ENCODE measurements around the gene PNPLA1. TPM values are rescaled to one million over a fixed set of nuclear protein-coding genes. Genes with fewer than 3 reads are reported as not detected.

The PNPLA1 gene
- total RNA-seq, 1 experiment from 2014 or later: 0.10 TPM

DNA sequence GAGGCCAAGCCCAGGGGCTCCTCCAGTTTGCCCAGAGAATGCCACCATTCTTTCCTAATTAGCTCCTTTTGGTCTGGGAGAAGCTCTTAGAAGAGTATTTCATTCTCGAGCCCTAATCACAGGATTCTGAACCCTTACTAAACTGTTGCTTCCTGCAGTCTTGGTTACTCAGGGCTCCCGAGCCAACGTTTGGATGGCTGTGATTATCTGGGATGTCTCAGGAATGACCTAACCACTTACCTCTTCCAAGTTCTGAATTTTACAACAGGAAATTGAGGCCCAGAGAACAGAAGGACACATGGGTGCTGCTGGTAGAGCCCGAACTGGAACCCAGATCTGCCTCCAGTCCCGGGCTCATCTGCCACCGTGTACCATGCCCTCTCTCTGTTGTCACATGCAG, 22.2 kb upstream of the PNPLA1 start:
- BruUV-seq (replicated peaks): no TSS peak
- Histone ChIP-seq H2AFZ (ENCODE audit: low read depth, low read length, poor library complexity, severe bottlenecking) (no peak overlapping the region), H3K27ac (ENCODE audit: low read depth, low read length) (no peak overlapping the region)

More for the DNA sequence above, 22.2 kb upstream of the PNPLA1 start:
- no peaks in the 10 kb centered on the region for H3K79me2 ChIP-seq (ENCODE audit: insufficient read depth, low read length)
- TF ChIP-seq, protein P1, sequence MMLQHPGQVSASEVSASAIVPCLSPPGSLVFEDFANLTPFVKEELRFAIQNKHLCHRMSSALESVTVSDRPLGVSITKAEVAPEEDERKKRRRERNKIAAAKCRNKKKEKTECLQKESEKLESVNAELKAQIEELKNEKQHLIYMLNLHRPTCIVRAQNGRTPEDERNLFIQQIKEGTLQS (IDR thresholded peaks at IDR 0.05): no peak
- no peak for TF ChIP-seq EGR1 (IDR thresholded peaks at IDR 0.05; ENCODE audit: low read depth)
- no peak for TF ChIP-seq FOSL1 (IDR thresholded peaks at IDR 0.05; ENCODE audit: low read depth)
- no peak for TF ChIP-seq SRF (IDR thresholded peaks at IDR 0.05; ENCODE audit: low read depth)
- no peak for TF ChIP-seq ELF1 (IDR thresholded peaks at IDR 0.05; ENCODE audit: borderline replicate concordance, low read depth)
- TF ChIP-seq SIN3A (IDR thresholded peaks at IDR 0.05; ENCODE audit: low read depth): no peak
- TF ChIP-seq, protein P2, sequence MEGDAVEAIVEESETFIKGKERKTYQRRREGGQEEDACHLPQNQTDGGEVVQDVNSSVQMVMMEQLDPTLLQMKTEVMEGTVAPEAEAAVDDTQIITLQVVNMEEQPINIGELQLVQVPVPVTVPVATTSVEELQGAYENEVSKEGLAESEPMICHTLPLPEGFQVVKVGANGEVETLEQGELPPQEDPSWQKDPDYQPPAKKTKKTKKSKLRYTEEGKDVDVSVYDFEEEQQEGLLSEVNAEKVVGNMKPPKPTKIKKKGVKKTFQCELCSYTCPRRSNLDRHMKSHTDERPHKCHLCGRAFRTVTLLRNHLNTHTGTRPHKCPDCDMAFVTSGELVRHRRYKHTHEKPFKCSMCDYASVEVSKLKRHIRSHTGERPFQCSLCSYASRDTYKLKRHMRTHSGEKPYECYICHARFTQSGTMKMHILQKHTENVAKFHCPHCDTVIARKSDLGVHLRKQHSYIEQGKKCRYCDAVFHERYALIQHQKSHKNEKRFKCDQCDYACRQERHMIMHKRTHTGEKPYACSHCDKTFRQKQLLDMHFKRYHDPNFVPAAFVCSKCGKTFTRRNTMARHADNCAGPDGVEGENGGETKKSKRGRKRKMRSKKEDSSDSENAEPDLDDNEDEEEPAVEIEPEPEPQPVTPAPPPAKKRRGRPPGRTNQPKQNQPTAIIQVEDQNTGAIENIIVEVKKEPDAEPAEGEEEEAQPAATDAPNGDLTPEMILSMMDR (IDR thresholded peaks at IDR 0.05 in 2 of 3, conservative IDR thresholded peaks at IDR 0.05 in 1 of 3; ENCODE audit: borderline replicate concordance in 1 of 3, insufficient read depth in 1 of 3, low read depth in 2 of 3, low read length in 2 of 3): no peak
- TF ChIP-seq ZNF274 (IDR thresholded peaks at IDR 0.05; ENCODE audit: low read depth, low read length): no peak
- TF ChIP-seq RAD21 (IDR thresholded peaks at IDR 0.05; ENCODE audit: low read depth): no peak
- TF ChIP-seq, protein P3, sequence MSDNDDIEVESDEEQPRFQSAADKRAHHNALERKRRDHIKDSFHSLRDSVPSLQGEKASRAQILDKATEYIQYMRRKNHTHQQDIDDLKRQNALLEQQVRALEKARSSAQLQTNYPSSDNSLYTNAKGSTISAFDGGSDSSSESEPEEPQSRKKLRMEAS (IDR thresholded peaks at IDR 0.05): no peak
- TF ChIP-seq, protein P4, sequence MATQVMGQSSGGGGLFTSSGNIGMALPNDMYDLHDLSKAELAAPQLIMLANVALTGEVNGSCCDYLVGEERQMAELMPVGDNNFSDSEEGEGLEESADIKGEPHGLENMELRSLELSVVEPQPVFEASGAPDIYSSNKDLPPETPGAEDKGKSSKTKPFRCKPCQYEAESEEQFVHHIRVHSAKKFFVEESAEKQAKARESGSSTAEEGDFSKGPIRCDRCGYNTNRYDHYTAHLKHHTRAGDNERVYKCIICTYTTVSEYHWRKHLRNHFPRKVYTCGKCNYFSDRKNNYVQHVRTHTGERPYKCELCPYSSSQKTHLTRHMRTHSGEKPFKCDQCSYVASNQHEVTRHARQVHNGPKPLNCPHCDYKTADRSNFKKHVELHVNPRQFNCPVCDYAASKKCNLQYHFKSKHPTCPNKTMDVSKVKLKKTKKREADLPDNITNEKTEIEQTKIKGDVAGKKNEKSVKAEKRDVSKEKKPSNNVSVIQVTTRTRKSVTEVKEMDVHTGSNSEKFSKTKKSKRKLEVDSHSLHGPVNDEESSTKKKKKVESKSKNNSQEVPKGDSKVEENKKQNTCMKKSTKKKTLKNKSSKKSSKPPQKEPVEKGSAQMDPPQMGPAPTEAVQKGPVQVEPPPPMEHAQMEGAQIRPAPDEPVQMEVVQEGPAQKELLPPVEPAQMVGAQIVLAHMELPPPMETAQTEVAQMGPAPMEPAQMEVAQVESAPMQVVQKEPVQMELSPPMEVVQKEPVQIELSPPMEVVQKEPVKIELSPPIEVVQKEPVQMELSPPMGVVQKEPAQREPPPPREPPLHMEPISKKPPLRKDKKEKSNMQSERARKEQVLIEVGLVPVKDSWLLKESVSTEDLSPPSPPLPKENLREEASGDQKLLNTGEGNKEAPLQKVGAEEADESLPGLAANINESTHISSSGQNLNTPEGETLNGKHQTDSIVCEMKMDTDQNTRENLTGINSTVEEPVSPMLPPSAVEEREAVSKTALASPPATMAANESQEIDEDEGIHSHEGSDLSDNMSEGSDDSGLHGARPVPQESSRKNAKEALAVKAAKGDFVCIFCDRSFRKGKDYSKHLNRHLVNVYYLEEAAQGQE (IDR thresholded peaks at IDR 0.05; ENCODE audit: low read depth): no peak
- no peak for TF ChIP-seq YY1 (IDR thresholded peaks at IDR 0.05; ENCODE audit: extremely low read depth, insufficient replicate concordance, low read depth, low read length)
- TF ChIP-seq POLR2A (IDR thresholded peaks at IDR 0.05; ENCODE audit: borderline replicate concordance, extremely low read depth, insufficient read depth, insufficient read length): no peak
- no peak for TF ChIP-seq ZFX (IDR thresholded peaks at IDR 0.05)
- TF ChIP-seq, protein P5, sequence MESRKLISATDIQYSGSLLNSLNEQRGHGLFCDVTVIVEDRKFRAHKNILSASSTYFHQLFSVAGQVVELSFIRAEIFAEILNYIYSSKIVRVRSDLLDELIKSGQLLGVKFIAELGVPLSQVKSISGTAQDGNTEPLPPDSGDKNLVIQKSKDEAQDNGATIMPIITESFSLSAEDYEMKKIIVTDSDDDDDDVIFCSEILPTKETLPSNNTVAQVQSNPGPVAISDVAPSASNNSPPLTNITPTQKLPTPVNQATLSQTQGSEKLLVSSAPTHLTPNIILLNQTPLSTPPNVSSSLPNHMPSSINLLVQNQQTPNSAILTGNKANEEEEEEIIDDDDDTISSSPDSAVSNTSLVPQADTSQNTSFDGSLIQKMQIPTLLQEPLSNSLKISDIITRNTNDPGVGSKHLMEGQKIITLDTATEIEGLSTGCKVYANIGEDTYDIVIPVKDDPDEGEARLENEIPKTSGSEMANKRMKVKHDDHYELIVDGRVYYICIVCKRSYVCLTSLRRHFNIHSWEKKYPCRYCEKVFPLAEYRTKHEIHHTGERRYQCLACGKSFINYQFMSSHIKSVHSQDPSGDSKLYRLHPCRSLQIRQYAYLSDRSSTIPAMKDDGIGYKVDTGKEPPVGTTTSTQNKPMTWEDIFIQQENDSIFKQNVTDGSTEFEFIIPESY (IDR thresholded peaks at IDR 0.05; ENCODE audit: extremely low read depth, insufficient replicate concordance, low read length): no peak
- peaks cover 0 to 13% of the 10 kb centered on the region in 2 experiments; a peak in 2 of 4 replicates for H3K4me1 ChIP-seq (ENCODE audit: control insufficient read depth in 1 of 2, insufficient read depth in 2 of 2, low read length in 2 of 2)
- DNase-seq (ENCODE audit: low read depth, low spot score) (no peak), ATAC-seq (no peak)
- H3K36me3 ChIP-seq (ENCODE audit: control insufficient read depth in 1 of 2, insufficient read depth in 2 of 2, low read length in 2 of 2): no peaks in the 10 kb centered on the region
- no peak overlapping the region for H3K9ac ChIP-seq (ENCODE audit: low read length)
- no peak overlapping the region for H3K4me2 ChIP-seq (ENCODE audit: low read length)
- no peaks in the 10 kb centered on the region for H3K27me3 ChIP-seq (ENCODE audit: insufficient read depth, low read length)
- H4K20me1 ChIP-seq (ENCODE audit: insufficient read depth): no peaks in the 10 kb centered on the region
- ChIA-PET POLR2A (no interaction called here), CTCF (no interaction called here), RAD21 (ENCODE audit: low non-redundant PET in 1 of 2, low total read pairs in 2 of 2, uncharacterized antibody in 2 of 2, unreplicated experiment in 2 of 2) (no interaction called here)
- intact Hi-C loops (cut with micrococcal nuclease): no loop called here
- no peak overlapping the region for H3K4me3 ChIP-seq (replicated peaks in 1 of 2; ENCODE audit: low read depth in 1 of 2, low read length in 2 of 2)
- no peaks in the 10 kb centered on the region for H3K9me3 ChIP-seq (ENCODE audit: control insufficient read depth in 1 of 2, insufficient read depth in 1 of 2, low read depth in 1 of 2, low read length in 2 of 2)
- no peaks in the 10 kb centered on the region for H3K9me2 ChIP-seq (ENCODE audit: insufficient read depth)

All from HCT116 (cell line).